ENCODE data around the gene KCNIP3. TPM values are rescaled to one million over a fixed set of nuclear protein-coding genes. Genes with fewer than 3 reads are reported as not detected.

The KCNIP3 gene
- polyA plus RNA-seq, 1 of the 3 experiments (the other 2 are of a cell fraction) = 0.97 TPM

- TF ChIP-seq ZBTB33 (IDR thresholded peaks at IDR 0.05; ENCODE audit: borderline replicate concordance, low read depth) (no peak), TAF1 (IDR thresholded peaks at IDR 0.05; ENCODE audit: borderline replicate concordance, low read depth, low read length) (no peak), SIN3A (IDR thresholded peaks at IDR 0.05; ENCODE audit: borderline replicate concordance, low read depth, low read length) (no peak), RCOR1 (IDR thresholded peaks at IDR 0.05; ENCODE audit: low read length) (no peak), TCF12 (IDR thresholded peaks at IDR 0.05) (no peak)
These were observed 37.9 kb downstream of the KCNIP3 start (continued) for GRCh38 chr2:95334916-95335641.

GRCh38 chr2:95336406-95336805 is 39.3 kb downstream of the KCNIP3 start:
- TF ChIP-seq NFIC (IDR thresholded peaks at IDR 0.05; ENCODE audit: borderline replicate concordance) = no peak
- POLR2A ChIA-PET = no interaction called here
- Histone ChIP-seq H3K9me2 (no peaks in the 10 kb centered on the region), H3K27ac (ENCODE audit: low read depth in 2 of 2, low read length in 1 of 2) (no peak overlapping the region), H3K4me3 (ENCODE audit: low read depth in 2 of 2, low read length in 1 of 2) (no peak overlapping the region), H3K4me1 (ENCODE audit: control insufficient read depth in 1 of 2, insufficient read depth in 2 of 2, low read depth in 1 of 2, low read length in 1 of 2) (no peaks in the 10 kb centered on the region), H2AFZ (ENCODE audit: low read depth) (no peak overlapping the region), H3K79me2 (ENCODE audit: insufficient read depth) (no peaks in the 10 kb centered on the region), H3K9ac (no peak overlapping the region), H4K20me1 (ENCODE audit: insufficient read depth) (no peaks in the 10 kb centered on the region), H3K4me2 (no peak overlapping the region), H3F3A (replicated peaks; ENCODE audit: insufficient read depth) (no peaks in the 10 kb centered on the region), H3K27me3 (ENCODE audit: insufficient read depth) (peaks cover 15% of the 10 kb centered on the region; the same call in 1 of the 2 replicates), H3K36me3 (replicated peaks in 1 of 2; ENCODE audit: control insufficient read depth in 1 of 2, insufficient read depth in 2 of 2, low read length in 1 of 2) (no peaks in the 10 kb centered on the region), H3K9me3 (no peaks in the 10 kb centered on the region)
- CTCF ChIA-PET = interaction anchor here (3.1 kb wide), 1 partner anchor 9 kb away, joined by 16 read pairs; no protein-coding TSS in a partner anchor
- 53% methylated on average over 2 of the region's 2 CpGs for WGBS (ENCODE audit: low lambda C conversion rate)
- no peak for DNase-seq

- H3K9me3 ChIP-seq = no peaks in the 10 kb centered on the region
- WGBS (ENCODE audit: low lambda C conversion rate) = 11% methylated on average over 6 of the region's 7 CpGs
- H3F3A ChIP-seq (replicated peaks; ENCODE audit: insufficient read depth) = no peaks in the 10 kb centered on the region
- H3K9ac ChIP-seq = no peak overlapping the region
- H3K36me3 ChIP-seq (replicated peaks in 1 of 2; ENCODE audit: control insufficient read depth in 1 of 2, insufficient read depth in 2 of 2, low read length in 1 of 2) = no peaks in the 10 kb centered on the region
- no peaks in the 10 kb centered on the region for H3K79me2 ChIP-seq (ENCODE audit: insufficient read depth)
- ChIA-PET CTCF (interaction anchor here (1.0 to 1.4 kb wide), 2 partner anchors 14 to 391 kb away, joined by 3 to 4 read pairs; no protein-coding TSS in a partner anchor), POLR2A (no interaction called here)
- no peaks in the 10 kb centered on the region for H3K9me2 ChIP-seq
- no peak for DNase-seq
- H3K4me3 ChIP-seq (ENCODE audit: low read depth in 2 of 2, low read length in 1 of 2) = no peak overlapping the region
- no peak overlapping the region for H3K27ac ChIP-seq (ENCODE audit: low read depth in 2 of 2, low read length in 1 of 2)
- no peak overlapping the region for H3K4me2 ChIP-seq
- H4K20me1 ChIP-seq (ENCODE audit: insufficient read depth) = no peaks in the 10 kb centered on the region
- peaks cover 28% of the 10 kb centered on the region; the same call in 1 of the 2 replicates for H3K27me3 ChIP-seq (ENCODE audit: insufficient read depth)
- no peak overlapping the region for H2AFZ ChIP-seq (ENCODE audit: low read depth)
- peaks cover 0 to 2% of the 10 kb centered on the region in 2 experiments; a peak in 1 of 4 replicates for H3K4me1 ChIP-seq (ENCODE audit: control insufficient read depth in 1 of 2, insufficient read depth in 2 of 2, low read depth in 1 of 2, low read length in 1 of 2)
- TF ChIP-seq RAD21 (IDR thresholded peaks at IDR 0.05; ENCODE audit: low read length) = no peak
- TF ChIP-seq POLR2AphosphoS5 (IDR thresholded peaks at IDR 0.05; ENCODE audit: low read depth, low read length) = no peak
- TF ChIP-seq REST (IDR thresholded peaks at IDR 0.05; ENCODE audit: low read depth, low read length) = no peak
- TF ChIP-seq SIN3A (IDR thresholded peaks at IDR 0.05; ENCODE audit: borderline replicate concordance, low read depth, low read length) = no peak
- no peak for TF ChIP-seq NRF1 (IDR thresholded peaks at IDR 0.05; ENCODE audit: low read depth, low read length)
- TF ChIP-seq FOSL2 (IDR thresholded peaks at IDR 0.05; ENCODE audit: borderline replicate concordance, low read depth) = no peak
- no peak for TF ChIP-seq GATA2 (CRISPR knock-in tag; IDR thresholded peaks at IDR 0.05)
- no peak for TF ChIP-seq CTCF (IDR thresholded peaks at IDR 0.05)
- TF ChIP-seq MAX (IDR thresholded peaks at IDR 0.05; ENCODE audit: low read depth) = no peak
- TF ChIP-seq RCOR1 (IDR thresholded peaks at IDR 0.05; ENCODE audit: low read length) = no peak
- TF ChIP-seq NFIC (IDR thresholded peaks at IDR 0.05; ENCODE audit: borderline replicate concordance) = no peak
- TF ChIP-seq EP300 (IDR thresholded peaks at IDR 0.05; ENCODE audit: borderline replicate concordance in 1 of 2, low read depth in 1 of 2, low read length in 1 of 2) = no peak
- TF ChIP-seq CHD2 (IDR thresholded peaks at IDR 0.05; ENCODE audit: low read length, partially characterized antibody) = no peak
These were observed 40.7 kb downstream of the KCNIP3 start for GRCh38 chr2:95337829-95338228.
